Tibial nerve (tissue), 3 donors: ENCODE results near the gene TTYH1.

Experiments
- CTCF ChIP-seq, 5 experiments: fragments of 200-600 bp in 3 of 5; fragments of 450-650 bp in 2 of 5; sonication (generic) in 3 of 5; IDR thresholded peaks; one replicate each; pipeline ENCODE4 v1.5.1; 2016 to 2019; ENCODE audit warnings: antibody characterized with exemption in 5 of 5, mild to moderate bottlenecking in 3 of 5, moderate library complexity in 2 of 5
- POLR2A ChIP-seq, 2 donors: fragments of 450-650 bp; IDR thresholded peaks; one replicate each; pipeline ENCODE4 v1.6.1; 2017; ENCODE audit warnings: antibody characterized with exemption in 2 of 2, mild to moderate bottlenecking in 2 of 2, moderate library complexity in 2 of 2

- TF ChIP-seq CTCF (IDR thresholded peaks at IDR 0.05): peak in 1 of 5 experiments; percentile 5
- no peak for TF ChIP-seq POLR2A (IDR thresholded peaks at IDR 0.05)
Observed at GRCh38 chr19:54431255-54431838, 16.1 kb downstream of the TTYH1 start.
